Nephron (organoid): ENCODE results near the gene RFPL3.
A peak's percentile ranks its signal among the peaks of the same experiment; 100 is the strongest.
"Not testable (repeated sequence)": the region's sequence is repeated elsewhere in the genome, so short reads cannot be mapped to it uniquely, and the experiment has no call there.

Source experiments
- H3K27ac Mint-ChIP-seq, 3 experiments: 2 replicates each; pipeline ENCODE4 v1.8.0; 2020; ENCODE audit warnings: mixed read lengths in 3 of 3, mild to moderate bottlenecking in 2 of 3, moderate library complexity in 1 of 3
- H3K27me3 Mint-ChIP-seq: 2 replicates; pipeline ENCODE4 v1.8.0; 2021; ENCODE audit warnings: low read depth, mild to moderate bottlenecking, moderate library complexity, mixed read lengths
- H3K36me3 Mint-ChIP-seq: 2 replicates; pipeline ENCODE4 v1.8.0; 2020; ENCODE audit warnings: low read depth, mixed read lengths
- H3K4me1 Mint-ChIP-seq: 2 replicates; pipeline ENCODE4 v1.8.0; 2020; ENCODE audit warnings: mixed read lengths
- H3K4me3 Mint-ChIP-seq, 3 experiments: 2 replicates each; pipeline ENCODE4 v1.8.0; 2020; ENCODE audit warnings: mild to moderate bottlenecking in 3 of 3, mixed read lengths in 3 of 3, moderate library complexity in 2 of 3
- H3K9me3 Mint-ChIP-seq: 2 replicates; pipeline ENCODE4 v1.8.0; 2020; ENCODE audit warnings: mixed read lengths
- TF ChIP-seq, protein P1 (sequence below), 3 experiments: fragments of 200-600 bp; sonication (generic); IDR thresholded peaks; one replicate each; pipeline ENCODE4 v1.5.0; 2021; ENCODE audit warnings: antibody characterized with exemption in 3 of 3; ENCODE audit not compliant: unreplicated experiment in 3 of 3

The RFPL3 gene

DNA sequence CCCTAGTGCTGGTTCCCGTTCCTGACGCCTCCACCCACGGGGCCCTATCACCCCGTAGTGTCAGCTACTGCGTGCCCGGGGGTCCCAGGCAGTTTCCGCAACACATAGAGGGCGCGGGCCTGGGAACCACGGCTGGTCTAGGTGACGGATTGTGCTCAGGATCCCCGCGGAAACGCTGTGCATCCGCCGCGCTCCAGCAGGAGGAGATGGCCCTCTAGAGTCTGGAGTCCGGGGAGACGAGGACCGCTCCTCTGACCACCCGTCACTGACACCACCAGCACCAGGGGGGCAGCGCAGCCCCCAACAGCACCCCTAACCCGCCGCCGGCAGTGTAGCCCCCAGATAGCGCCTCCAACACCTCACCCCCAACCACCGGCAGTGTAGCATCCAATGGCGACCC lies 4.4 kb upstream of the RFPL3 start:
- Mint-ChIP-seq H3K27me3 (peaks cover 6% of the 10 kb centered on the region), H3K4me1 (peaks cover 4% of the 10 kb centered on the region), H3K9me3 (no peaks in the 10 kb centered on the region), H3K4me3 (no peak overlapping the region), H3K27ac (no peak overlapping the region), H3K36me3 (no peaks in the 10 kb centered on the region)
- TF ChIP-seq, protein P1, sequence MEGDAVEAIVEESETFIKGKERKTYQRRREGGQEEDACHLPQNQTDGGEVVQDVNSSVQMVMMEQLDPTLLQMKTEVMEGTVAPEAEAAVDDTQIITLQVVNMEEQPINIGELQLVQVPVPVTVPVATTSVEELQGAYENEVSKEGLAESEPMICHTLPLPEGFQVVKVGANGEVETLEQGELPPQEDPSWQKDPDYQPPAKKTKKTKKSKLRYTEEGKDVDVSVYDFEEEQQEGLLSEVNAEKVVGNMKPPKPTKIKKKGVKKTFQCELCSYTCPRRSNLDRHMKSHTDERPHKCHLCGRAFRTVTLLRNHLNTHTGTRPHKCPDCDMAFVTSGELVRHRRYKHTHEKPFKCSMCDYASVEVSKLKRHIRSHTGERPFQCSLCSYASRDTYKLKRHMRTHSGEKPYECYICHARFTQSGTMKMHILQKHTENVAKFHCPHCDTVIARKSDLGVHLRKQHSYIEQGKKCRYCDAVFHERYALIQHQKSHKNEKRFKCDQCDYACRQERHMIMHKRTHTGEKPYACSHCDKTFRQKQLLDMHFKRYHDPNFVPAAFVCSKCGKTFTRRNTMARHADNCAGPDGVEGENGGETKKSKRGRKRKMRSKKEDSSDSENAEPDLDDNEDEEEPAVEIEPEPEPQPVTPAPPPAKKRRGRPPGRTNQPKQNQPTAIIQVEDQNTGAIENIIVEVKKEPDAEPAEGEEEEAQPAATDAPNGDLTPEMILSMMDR (IDR thresholded peaks at IDR 0.05; ENCODE audit: unreplicated experiment in 3 of 3): no peak

- Mint-ChIP-seq H3K36me3 (no peaks in the 10 kb centered on the region), H3K27ac (no peak overlapping the region), H3K27me3 (peaks cover 6% of the 10 kb centered on the region), H3K9me3 (no peaks in the 10 kb centered on the region), H3K4me3 (no peak overlapping the region), H3K4me1 (peaks cover 4% of the 10 kb centered on the region)
- TF ChIP-seq, protein P1 (IDR thresholded peaks at IDR 0.05; ENCODE audit: unreplicated experiment in 3 of 3): no peak
Measured at GRCh38 chr22:32353840-32354239, 3.8 kb upstream of the RFPL3 start.

- Mint-ChIP-seq H3K4me3 (peak overlapping the region in 2 of 3 experiments; percentile 31 to 63), H3K36me3 (no peaks in the 10 kb centered on the region), H3K27ac (peak overlapping the region in 1 of 3 experiments; percentile 2), H3K4me1 (peaks cover 4% of the 10 kb centered on the region), H3K27me3 (peaks cover 6% of the 10 kb centered on the region), H3K9me3 (no peaks in the 10 kb centered on the region)
- TF ChIP-seq, protein P1 (IDR thresholded peaks at IDR 0.05; ENCODE audit: unreplicated experiment in 3 of 3): no peak
Measured at GRCh38 chr22:32354360-32355351, 3.0 kb upstream of the RFPL3 start.

GRCh38 chr22:32355760-32356159 lies 1.9 kb upstream of the RFPL3 start:
- Mint-ChIP-seq H3K27me3 (peaks cover 6% of the 10 kb centered on the region), H3K36me3 (no peaks in the 10 kb centered on the region), H3K27ac (no peak overlapping the region), H3K4me1 (peaks cover 4% of the 10 kb centered on the region), H3K9me3 (no peaks in the 10 kb centered on the region), H3K4me3 (no peak overlapping the region)
- TF ChIP-seq, protein P1 (IDR thresholded peaks at IDR 0.05; ENCODE audit: unreplicated experiment in 3 of 3): peak in 1 of 3 experiments; percentile 25

DNA sequence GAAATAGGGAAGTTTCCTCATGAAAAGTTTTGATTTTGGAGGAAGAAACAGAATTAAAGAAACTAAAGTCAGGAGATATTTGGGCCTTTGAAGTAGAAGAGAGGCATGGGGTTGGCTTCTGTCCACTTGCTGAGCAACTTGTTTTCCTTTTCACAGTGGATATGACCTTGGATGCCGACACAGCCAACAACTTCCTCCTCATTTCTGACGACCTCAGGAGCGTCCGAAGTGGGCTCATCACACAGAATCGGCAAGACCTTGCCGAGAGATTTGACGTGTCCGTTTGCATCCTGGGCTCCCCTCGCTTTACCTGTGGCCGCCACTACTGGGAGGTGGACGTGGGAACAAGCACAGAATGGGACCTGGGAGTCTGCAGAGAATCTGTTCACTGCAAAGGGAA lies 2.4 kb downstream of the RFPL3 start:
- H3K4me1 Mint-ChIP-seq, H3K9me3 Mint-ChIP-seq, H3K27me3 Mint-ChIP-seq, H3K36me3 Mint-ChIP-seq, H3K27ac Mint-ChIP-seq, H3K4me3 Mint-ChIP-seq: not testable (repeated sequence)

- Mint-ChIP-seq H3K9me3 (no peaks in the 10 kb centered on the region), H3K4me1 (no peaks in the 10 kb centered on the region), H3K27ac (no peak overlapping the region), H3K27me3 (peaks cover 5% of the 10 kb centered on the region), H3K36me3 (no peaks in the 10 kb centered on the region), H3K4me3 (no peak overlapping the region)
- TF ChIP-seq, protein P1 (IDR thresholded peaks at IDR 0.05; ENCODE audit: unreplicated experiment in 3 of 3): no peak
Measured at GRCh38 chr22:32361257-32361656, 3.6 kb downstream of the RFPL3 start.
